ENCODE data around the gene LRRC56.
"Not testable (repeated sequence)": the region's sequence is repeated elsewhere in the genome, so short reads cannot be mapped to it uniquely, and the experiment has no call there.

LRRC56 gene

DNA sequence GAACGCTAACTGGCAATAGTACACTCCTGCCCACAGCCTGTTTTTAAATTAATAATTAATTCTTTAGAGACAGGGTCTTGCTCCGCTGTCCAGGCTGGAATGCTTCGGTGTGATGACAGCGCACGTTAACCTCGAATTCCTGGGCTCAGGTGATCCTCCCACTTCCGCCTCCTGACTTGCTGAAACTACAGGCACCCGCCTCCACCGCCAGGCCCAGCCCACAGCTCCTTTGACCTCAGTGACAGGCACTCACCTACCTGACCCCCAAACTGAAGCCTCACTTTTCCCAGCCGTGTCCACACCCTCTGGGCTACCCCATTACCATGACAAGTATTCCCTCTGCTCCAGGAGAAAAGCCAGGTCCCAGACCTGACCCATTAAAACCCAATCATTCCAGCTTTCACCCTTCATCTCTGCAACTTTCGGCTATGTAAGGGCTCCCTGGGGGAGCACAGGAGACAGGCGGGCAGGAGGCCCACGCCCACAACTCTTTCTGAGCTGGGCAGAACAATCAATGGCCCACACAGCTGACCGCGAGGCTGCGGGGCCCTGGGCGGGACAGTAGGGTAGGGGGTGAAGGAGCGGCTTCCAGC lies 22.5 kb downstream of the LRRC56 start:
- no peak for DNase-seq (ENCODE audit: low read depth)

DNA sequence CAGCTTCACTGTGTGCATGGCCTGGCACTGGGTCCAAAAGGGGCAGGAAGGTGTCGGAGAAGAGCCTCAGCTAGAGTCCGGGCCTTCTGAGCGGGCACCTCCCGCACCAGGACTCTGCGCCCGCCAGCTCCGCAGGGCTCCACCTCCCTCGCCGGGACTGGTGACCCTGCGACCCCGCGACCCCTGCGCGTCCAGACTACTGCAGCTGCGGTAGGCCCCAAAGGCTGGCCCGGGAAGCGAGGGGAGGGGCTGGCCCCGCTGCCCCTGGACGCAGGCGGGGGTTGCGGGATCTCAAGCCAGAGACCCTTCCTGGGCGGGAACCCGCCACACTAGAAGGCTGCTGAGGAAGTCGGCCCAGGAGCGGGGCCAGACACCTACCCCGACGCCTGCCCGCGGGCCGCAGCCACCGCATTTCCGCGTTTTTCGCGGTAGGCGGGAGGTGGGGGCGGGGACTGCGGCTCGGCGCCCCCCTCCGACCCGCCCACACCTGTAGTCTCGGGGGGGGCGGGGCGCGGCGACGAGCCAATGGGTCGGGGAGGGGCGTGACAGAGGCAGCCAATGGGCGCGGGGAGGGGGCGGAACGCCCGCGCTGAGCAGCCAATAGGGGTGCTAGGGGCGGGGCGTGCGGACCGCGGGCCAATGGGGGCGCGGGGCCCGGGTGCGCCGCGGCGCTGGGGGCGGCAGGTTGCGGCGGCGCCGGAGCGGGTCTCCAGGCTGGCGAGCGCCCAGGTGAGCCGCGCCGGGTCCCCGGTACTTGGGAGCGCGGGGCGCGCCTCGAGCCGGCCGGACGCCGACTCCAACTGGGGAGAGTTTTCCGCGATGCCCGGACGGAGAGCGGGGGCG lies 23.2 kb downstream of the LRRC56 start, which contains the start of the genes LMNTD2 and RASSF7:
Gene LMNTD2, minus strand, starts transcription at position 434 of the 843 bp plus-strand sequence. Its CDS starts 22 bp downstream, at position 412.
Gene RASSF7, plus strand, starts transcription at position 666 of the 843 bp plus-strand sequence. CDS start 799 bp downstream, outside the sequence.
- DNase-seq (ENCODE audit: low read depth) = peak; percentile 41

DNA sequence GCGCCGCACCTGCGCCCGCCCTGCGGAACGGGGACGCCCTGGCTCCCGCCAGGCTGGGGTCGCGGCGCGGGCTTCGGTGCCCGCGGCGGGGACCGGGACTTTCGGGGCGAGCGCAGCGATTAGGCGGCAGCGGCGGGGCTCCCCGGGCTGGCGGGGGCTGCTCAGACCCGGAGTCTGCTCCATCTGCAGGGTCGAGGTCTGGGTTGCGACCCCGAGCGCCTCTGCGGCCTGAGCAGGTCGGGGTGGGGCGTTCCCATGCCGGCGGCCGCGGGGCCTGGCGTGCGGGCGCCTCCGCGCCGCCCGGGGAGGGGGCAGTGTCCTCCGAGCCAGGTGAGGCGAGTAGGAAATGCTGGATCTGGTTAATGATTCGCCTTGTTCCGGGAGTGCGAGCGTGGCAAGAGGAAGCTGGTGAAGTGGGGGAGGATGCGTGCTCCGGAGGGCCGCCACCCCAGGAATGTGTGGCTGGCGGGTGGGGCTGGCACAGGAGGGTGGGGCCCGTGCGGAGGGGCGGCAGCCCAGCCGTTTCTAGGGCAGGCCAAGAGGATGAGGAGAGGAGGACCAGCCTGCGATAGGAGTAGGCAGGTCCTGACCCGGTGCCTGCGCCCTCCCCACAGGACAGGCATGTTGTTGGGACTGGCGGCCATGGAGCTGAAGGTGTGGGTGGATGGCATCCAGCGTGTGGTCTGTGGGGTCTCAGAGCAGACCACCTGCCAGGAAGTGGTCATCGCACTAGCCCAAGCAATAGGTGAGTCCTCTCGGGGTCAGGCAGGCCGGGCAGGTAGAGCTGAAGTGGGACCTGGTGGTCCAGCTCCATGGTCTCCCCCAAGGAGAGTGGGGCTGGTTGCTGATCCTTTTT lies 24.0 kb downstream of the LRRC56 start:
- DNase-seq (ENCODE audit: low read depth) = no peak

DNA sequence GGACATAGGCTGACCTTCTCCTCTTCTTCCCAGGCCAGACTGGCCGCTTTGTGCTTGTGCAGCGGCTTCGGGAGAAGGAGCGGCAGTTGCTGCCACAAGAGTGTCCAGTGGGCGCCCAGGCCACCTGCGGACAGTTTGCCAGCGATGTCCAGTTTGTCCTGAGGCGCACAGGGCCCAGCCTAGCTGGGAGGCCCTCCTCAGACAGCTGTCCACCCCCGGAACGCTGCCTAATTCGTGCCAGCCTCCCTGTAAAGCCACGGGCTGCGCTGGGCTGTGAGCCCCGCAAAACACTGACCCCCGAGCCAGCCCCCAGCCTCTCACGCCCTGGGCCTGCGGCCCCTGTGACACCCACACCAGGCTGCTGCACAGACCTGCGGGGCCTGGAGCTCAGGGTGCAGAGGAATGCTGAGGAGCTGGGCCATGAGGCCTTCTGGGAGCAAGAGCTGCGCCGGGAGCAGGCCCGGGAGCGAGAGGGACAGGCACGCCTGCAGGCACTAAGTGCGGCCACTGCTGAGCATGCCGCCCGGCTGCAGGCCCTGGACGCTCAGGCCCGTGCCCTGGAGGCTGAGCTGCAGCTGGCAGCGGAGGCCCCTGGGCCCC lies 24.8 kb downstream of the LRRC56 start:
- DNase-seq (ENCODE audit: low read depth) = no peak

DNA sequence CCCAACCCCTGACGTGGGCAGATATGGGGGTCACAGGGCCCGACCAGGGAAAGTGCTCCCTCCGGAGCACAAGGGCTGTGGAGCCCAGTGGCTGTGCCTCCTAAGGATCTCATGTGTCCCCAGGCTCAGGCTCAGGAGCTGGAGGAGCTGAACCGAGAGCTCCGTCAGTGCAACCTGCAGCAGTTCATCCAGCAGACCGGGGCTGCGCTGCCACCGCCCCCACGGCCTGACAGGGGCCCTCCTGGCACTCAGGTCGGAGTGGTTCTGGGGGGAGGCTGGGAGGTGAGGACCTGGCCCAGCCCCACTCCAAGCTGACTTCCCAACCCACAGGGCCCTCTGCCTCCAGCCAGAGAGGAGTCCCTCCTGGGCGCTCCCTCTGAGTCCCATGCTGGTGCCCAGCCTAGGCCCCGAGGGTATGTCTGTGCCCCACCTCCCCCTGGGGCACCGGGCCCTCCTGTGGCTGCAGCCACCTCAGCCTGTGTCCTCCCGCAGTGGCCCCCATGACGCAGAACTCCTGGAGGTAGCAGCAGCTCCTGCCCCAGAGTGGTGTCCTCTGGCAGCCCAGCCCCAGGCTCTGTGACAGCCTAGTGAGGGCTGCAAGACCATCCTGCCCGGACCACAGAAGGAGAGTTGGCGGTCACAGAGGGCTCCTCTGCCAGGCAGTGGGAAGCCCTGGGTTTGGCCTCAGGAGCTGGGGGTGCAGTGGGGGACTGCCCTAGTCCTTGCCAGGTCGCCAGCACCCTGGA lies 25.9 kb downstream of the LRRC56 start:
- no peak for DNase-seq (ENCODE audit: low read depth)

DNA sequence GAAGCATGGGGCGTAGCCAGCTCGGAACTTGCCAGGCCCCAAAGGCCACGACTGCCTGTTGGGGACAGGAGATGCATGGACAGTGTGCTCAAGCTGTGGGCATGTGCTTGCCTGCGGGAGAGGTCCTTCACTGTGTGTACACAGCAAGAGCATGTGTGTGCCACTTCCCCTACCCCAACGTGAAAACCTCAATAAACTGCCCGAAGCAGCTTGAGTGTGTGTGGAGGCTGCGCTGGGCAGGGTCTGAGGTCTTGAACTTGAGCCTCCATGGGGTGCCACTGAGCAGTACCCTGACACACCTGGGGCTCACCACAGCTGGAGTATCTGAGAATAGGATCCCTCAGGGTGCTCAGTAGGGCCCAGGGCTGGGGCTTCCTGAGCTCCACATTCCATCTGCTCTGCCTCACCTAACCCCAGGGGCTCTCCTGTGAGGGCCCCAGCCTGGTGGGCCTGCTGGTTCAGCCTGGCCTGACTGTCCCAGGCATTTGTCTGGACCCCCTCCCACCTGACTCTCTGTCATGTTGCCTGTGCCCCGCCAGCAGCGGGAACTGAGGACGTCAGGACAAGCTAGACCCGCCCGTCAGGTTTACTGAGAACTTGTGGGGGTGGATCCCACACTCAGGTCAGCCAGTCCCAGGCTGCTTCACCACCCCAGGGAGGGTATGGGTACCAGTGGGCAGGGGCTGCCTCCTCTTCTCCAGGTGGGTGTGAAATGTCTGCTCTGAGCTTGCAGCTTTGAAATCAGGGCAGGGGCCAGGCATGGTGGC lies 26.7 kb downstream of the LRRC56 start:
- no peak for DNase-seq (ENCODE audit: low read depth)

DNA sequence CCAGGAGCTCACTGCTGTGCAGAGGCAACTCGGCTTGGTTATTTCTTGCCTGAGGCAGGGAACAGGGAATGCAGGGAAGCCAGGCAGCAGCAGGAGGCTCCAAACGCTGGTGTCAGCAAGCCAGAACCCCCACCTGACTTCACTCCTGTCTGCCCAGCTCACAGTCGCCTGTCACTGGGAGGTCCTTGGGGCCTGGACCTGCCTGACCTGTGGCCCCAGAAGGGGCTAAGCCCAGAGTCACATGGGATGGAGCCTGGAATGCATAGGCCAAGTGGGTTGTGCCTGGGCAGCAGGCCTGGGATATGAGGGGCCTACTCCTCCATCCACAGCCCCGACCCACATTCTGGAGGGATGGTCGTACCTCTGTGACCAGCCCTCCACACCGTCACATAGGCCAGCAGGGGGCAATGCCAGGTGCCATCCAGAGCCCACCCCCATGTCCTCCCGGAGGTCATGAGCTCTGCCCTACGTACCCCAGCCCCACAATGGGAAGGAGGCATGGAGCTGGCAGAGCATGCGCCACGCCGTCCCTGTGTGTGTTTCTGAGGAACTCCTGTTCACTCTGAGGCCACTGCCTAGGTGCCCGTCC lies 28.7 kb downstream of the LRRC56 start:
- DNase-seq (ENCODE audit: low read depth) = no peak

DNA sequence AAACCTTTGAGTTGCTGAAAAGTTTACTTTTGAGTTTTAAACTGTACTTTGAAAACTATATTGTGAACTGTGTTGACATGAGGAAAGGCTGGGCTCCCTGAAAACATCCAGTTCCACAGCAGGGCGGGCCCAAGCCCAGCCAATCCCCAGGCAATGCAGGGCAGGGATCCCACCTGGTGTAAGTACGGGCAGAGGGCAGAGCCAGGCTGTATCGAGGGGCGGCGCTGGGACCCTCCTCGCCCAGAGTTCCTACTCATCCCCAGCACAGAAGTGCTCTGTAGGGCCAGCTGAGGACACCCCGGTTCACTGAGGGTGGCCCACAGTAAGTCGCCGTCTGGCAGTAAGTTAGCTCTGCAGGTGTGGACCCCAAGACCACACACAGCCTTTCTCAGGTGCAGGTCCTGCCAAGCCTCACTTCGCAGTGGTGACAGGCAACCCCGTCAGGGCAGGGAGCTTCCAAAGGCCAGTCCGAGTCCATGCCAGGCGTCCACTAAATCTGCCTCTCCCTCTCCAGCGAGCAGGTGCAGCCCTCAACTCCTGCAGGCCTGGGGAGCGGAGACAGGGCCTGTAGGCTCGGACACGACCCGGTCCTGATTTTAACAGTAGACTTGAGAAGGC lies 29.8 kb downstream of the LRRC56 start:
- DNase-seq (ENCODE audit: low read depth) = no peak

DNA sequence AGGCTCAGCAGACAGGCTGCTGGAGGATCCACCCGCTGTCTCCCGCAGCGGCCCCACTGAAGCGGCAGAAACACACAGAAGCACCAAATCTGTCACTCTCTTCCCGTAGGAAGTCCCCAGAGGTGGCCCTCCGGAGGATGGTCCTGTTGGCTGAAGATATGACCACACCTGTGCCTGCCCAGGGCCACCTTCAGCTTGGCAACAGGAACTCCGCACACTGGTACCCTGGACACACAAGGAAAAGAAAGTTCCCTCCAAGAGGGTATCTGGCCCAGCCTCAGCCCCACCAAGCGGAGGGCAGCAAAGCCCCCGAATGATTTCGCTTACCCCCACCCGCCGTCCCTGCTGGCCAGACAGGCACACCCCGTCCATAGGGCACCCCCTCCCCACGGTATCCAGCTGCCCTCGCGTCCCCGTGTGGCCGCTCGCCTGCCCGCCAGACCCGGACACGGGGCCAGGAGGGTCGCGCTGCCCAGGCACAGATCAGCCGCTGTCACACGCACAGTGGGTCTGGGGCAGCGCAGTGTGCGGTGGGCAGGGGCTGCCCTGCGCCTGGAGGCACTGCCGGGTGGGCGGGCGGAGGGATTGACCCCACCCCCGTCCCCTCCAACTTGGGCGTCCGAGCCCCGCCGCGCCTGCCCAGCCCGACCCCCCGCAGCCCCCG lies 30.4 kb downstream of the LRRC56 start:
- no peak for DNase-seq (ENCODE audit: low read depth)

DNA sequence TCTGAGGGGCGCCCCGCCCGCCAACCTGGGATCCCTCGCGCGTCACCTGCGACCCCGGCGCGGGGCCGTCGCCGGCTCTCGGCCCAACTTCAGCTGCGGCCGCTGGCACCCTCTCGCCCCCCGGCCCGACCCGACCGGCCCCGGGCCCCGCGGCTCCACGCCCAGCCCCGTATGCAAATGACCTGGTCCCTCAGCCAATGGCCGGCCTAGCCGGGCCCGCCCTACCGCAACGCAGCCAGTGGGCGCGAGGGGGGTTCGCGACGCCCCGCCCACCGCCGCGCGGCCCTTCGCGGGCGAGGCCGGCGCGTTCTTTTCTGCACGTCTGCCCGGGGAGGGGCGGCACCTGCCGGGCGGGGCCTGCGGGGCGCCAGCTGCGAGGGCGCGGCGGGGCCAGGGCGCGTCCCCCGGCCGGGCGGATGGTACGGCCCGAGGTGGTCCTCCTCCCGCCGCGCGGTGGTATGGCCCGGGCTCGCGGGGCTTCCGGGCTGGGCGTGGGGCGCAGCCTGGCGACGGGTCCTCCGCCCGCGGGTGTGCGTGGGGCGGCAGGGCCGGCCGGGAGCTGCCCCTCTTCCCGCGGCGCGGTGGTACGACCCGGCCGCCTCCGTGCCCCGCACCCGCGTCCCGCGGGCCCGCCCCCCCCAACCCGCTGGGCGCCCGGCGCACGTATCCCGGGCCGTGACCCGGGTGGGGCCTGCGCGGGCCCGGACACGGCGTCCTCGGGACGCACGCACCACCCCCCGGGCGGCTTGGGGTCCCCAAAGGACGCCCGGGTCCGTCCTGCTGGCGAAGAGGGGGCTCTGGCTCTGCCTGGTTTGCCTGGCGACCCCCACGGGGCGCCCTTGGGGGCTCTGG lies 31.2 kb downstream of the LRRC56 start:
- DNase-seq (ENCODE audit: low read depth) = peak; percentile 68

DNA sequence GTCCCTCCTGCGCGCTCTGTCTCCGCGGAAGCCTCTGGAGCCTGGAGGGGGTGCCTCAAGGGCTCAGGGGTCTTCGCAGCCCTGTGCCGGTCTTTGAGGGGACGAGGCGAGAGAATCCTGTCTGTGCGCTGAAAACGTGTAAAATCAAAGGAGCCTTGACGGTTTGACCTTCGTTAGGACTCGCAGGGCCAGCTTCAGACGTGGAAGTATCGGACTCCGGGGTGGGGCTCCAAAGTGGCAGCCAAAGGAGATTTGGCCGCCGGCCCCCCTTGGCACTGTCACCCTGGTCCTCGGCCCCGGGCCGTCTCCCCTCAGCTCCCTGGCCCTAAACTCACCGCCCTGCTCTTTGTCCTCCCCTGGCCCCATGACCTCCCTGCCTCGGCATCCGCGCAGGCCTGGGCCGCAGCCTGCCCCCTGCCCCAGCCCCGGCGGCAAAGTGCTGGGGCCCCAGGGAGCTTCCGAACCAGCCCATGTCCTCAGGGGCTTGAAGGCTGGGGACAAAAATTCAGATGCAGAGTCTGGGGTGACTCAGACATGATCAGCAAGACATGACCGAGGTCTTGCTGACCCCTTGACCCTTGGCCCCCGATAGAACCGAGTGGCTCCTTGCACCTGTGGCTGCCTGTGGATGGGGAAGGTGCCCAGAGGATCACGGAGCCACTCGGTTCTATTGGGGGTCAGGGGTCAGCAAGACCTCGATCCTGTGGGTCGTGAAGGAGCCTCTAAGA lies 32.0 kb downstream of the LRRC56 start:
- DNase-seq (ENCODE audit: low read depth) = no peak

DNA sequence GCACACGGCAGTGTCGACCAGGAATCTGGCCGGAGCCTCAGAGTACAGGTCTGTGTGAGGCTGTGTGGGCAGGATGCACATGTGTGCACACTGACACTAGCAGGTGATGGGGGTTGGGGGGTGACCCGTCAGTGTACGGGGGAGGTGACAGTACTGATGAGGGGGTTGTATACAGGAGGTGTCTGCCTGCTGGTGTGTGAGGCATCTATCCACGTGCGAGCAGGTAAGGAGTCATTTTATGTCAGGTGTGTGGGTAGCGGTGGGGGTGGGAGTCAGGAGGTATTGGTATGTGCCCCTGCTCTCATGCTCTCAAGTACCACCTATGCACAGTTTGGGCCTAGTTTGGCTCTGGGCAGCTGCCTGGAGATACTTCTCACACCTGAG lies 34.5 kb downstream of the LRRC56 start:
- no peak for DNase-seq (ENCODE audit: low read depth)

DNA sequence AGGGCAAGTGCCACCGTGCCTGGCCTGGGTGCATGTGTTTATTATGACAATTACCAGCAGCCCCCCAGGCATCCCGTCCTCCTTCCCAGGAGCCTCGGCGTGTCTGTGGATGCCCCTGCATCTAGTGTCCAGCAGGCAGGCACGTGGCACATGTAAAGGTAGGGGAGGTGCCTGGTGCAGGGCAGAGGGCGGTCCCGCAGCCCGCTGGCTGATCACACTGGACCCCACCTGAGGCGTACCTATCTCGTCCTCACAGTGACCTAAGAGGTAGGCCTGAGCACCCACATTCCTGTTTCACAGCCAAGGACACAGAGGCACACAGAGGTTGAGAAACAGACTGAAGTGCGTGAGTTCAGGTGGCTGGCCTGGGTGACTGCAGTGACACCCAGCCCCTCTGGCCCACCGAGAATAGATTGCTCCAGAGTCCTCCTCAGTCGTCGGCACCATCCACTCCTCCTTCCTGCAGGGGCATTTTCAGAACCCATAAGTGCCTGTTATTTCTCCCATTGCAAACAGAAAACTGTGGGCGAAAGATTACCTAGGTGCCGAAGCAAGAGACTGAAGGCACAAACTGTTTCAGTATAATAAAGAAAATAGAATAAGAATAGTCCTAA lies 35.9 kb downstream of the LRRC56 start:
- no peak for DNase-seq (ENCODE audit: low read depth)

DNA sequence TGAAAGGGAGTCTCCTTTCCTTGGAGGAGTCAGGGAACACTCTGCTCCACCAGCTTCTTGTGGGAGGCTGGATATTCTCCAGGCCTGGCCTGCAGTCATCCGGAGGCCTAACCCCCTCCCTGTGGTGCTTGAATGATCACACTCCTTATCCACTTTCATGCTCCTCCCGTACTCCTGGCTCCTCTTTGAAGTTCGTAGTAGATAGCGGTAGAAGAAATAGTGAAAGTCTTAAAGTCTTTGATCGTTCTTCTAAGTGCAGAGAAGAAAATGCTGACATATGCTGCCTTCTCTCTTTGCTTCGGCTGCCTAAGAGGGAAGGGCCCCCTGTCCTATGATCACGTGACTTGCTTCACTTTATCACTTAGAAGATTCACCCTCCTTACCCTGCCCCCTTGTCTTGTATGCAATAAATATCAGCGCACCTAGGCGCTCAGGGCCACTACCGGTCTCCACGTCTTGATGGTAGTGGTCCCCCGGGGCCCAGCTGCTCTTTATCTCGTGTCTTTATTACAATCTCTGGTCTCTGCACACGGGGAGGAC lies 36.8 kb downstream of the LRRC56 start:
- not testable (repeated sequence) for DNase-seq (ENCODE audit: low read depth)

DNA sequence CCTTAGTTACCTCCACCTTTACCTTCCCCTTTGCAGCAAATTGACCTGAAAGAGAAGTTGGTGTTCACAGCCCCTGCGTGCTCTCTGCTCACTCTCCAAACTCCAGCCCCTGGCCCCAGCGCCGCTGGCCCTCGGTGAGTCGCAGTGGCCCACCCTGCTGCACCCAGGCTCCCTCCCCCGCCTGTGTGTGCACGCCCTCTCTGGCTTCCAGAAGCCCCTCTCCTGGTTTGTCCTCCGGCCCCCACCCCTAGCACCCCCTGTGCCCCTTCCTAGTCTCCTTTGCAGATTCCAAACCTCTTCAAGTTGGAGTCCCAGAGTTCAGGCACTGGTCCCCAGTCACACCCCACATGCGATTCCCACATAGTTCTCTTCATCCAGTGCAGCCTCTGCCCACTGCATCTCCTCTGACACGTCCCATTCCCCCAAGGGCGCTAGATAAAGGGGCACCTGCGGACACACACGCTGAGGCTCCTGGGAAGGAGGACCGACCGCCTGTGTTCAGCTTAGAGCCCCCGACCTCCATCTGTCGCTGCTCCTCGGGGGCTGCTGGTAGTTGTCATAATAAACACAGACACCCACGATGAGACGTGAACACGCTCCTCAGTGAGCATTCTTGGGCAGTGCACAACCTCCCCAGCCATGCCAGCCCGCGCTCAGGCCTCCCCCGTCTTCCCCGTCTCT lies 37.4 kb downstream of the LRRC56 start:
- no peak for DNase-seq (ENCODE audit: low read depth)

DNA sequence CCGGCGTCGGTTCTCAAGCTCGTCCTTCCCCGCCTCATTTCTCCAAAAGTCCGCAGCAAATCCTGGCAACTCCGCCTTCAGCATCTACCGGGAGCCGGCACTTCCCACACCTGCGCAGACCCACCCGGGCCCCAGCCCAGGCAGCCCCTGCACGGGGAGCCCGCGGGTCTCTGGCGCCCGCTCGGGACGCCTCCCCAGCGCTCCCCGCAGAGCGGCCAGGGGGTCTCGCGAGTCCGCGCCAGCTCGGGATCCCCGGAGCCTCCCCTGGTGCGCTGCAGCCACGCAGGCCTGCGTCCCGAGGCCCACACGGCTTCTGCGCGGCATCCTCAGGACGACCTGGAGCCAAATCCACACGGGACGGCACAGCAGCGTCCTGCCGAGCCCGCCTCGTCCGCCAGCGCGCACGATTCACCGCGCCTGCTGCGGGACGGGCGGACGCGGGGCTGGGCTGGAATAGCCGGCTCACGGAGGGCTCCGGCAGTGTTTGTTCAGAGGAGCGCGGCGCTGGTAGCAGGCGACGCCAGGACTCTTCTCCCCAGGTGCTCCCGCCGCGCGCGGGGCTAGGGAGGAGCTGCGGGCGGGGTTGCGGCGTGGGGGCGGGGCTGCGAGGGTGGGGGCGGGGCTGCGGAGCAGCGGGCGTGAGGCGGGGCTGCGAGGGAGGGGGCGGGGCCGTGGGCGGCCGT lies 38.1 kb downstream of the LRRC56 start:
- DNase-seq (ENCODE audit: low read depth) = no peak
